ENCODE results near the gene PCP4L1.

DNA sequence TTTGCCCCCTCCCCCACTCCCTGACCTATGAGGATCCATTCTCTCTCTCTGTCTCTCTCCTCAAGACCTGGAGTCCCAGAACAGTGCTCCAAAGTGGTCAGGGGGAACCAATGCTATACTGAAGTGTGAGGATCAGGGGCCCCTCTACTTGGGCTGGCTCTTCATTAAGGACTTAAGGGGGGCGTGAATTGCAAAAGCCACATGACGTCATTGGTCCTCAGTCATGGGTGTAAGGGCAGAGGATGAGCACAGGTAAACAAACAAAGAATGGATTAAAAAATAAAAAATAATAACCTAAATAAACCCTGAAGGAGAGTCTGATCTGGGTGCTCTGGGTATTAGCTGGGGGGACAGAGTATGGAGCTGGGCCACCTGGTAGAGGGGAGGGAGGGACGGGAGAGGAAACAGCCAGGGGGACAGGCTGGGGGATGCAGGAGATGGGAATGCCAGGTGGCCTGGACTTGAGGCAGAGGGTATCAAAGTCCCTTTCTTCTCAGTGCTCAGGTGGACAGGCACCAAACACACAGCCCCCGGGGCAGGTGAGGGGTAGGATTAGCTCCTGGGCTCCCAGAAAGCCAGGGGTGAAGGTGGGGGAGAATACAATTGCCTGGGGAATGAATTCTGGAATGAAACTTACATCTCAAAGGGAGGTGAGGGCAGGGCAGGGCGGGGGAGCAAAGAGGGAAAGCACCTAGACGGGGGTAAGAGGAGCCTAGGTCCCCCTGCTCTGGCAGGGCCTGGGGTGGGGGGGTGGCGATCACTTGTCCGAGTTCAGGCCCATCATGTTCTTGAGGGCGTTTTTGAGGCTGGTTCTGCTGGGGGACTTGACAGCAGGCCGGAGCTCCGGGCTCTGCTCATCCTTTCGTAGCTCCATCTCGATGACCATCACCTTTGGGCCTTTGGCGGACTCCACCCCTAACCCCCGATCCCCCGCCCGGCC, 46.7 kb downstream of the PCP4L1 start:
- TF ChIP-seq, protein P1, sequence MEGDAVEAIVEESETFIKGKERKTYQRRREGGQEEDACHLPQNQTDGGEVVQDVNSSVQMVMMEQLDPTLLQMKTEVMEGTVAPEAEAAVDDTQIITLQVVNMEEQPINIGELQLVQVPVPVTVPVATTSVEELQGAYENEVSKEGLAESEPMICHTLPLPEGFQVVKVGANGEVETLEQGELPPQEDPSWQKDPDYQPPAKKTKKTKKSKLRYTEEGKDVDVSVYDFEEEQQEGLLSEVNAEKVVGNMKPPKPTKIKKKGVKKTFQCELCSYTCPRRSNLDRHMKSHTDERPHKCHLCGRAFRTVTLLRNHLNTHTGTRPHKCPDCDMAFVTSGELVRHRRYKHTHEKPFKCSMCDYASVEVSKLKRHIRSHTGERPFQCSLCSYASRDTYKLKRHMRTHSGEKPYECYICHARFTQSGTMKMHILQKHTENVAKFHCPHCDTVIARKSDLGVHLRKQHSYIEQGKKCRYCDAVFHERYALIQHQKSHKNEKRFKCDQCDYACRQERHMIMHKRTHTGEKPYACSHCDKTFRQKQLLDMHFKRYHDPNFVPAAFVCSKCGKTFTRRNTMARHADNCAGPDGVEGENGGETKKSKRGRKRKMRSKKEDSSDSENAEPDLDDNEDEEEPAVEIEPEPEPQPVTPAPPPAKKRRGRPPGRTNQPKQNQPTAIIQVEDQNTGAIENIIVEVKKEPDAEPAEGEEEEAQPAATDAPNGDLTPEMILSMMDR (IDR thresholded peaks at IDR 0.05), result no peak
- no peak for TF ChIP-seq EZH2 (IDR thresholded peaks at IDR 0.05)

All from neural progenitor cell (in vitro differentiated cells).